H1 (cell line): ENCODE data around the gene DDX42. TPM values are rescaled to one million over a fixed set of nuclear protein-coding genes. Genes with fewer than 3 reads are reported as not detected.

Source experiments
- CTCF ChIA-PET: fragments of 300-600 bp; sonication (Branson Sonifier 250); formaldehyde crosslinking; loops from one replicate; lab custom pipeline; 2021; ENCODE audit not compliant: partially characterized antibody; lab: Charles Lee
- POLR2A ChIA-PET: fragments of 300-600 bp; sonication (Branson Sonifier 250); formaldehyde crosslinking; loops from one replicate; lab custom pipeline; 2021; ENCODE audit warnings: inconsistent platforms; ENCODE audit not compliant: partially characterized antibody; lab: Charles Lee
- DNase-seq, 2 experiments: peaks; one replicate each; pipeline versions ENCODE4 v3.0.0 to v3.0.0-alpha.2; 2010 to 2022; ENCODE audit warnings: low spot score in 2 of 2, low read depth in 1 of 2, mixed read lengths in 1 of 2
- FAIRE-seq: peaks from 2 replicates; lab custom pipeline; 2011; peaks lifted over from hg19 to GRCh38; lab: Jason Lieb, UNC
- H2AFZ ChIP-seq: 2 replicates; pipeline ENCODE4 v1.8.1; 2012; ENCODE audit warnings: low read length, inconsistent platforms
- H2AK5ac ChIP-seq: 2 replicates; pipeline ENCODE4 v1.6.1; 2013; ENCODE audit warnings: low read depth, low read length
- H2BK120ac ChIP-seq: replicated peaks from 2 replicates; pipeline ENCODE3; 2013; ENCODE audit warnings: low read depth, low read length, inconsistent platforms
- H2BK12ac ChIP-seq: 2 replicates; pipeline ENCODE4 v1.6.1; 2013; ENCODE audit warnings: low read depth, low read length
- H2BK15ac ChIP-seq: 2 replicates; pipeline ENCODE4 v1.6.1; 2013; ENCODE audit warnings: low read length
- H2BK20ac ChIP-seq: 2 replicates; pipeline ENCODE4 v1.6.1; 2013; ENCODE audit warnings: low read length
- H2BK5ac ChIP-seq: 2 replicates; pipeline ENCODE4 v1.6.1; 2013; ENCODE audit warnings: low read depth, low read length
- H3K14ac ChIP-seq: 2 replicates; pipeline ENCODE4 v1.6.1; 2013; ENCODE audit warnings: inconsistent platforms; ENCODE audit not compliant: insufficient read length
- H3K18ac ChIP-seq: 2 replicates; pipeline ENCODE4 v1.6.1; 2013; ENCODE audit warnings: low read length; ENCODE audit errors: extremely low read depth
- H3K23ac ChIP-seq: 2 replicates; pipeline ENCODE4 v1.6.1; 2013; ENCODE audit warnings: inconsistent platforms; ENCODE audit not compliant: insufficient read length
- H3K23me2 ChIP-seq: 2 replicates; pipeline ENCODE4 v1.6.1; 2013; ENCODE audit warnings: low read depth, low read length
- H3K27ac ChIP-seq: 2 replicates; pipeline ENCODE4 v1.6.1; 2011; ENCODE audit warnings: low read depth, low read length, inconsistent platforms
- H3K27me3 ChIP-seq, 4 experiments: replicated peaks in 1 of 4; 1 replicate in 1 of 4; 2 replicates in 3 of 4; pipeline versions ENCODE4 v1.6.1 to v1.8.1; 2011 to 2013; ENCODE audit warnings: low read length in 3 of 4, mild to moderate bottlenecking in 3 of 4, inconsistent platforms in 2 of 4, mixed read lengths in 2 of 4, moderate library complexity in 1 of 4; ENCODE audit not compliant: control insufficient read depth in 3 of 4, insufficient read depth in 3 of 4; ENCODE audit errors: extremely low read depth in 1 of 4
- H3K36me3 ChIP-seq, 4 experiments: 2 replicates each; pipeline versions ENCODE4 v1.6.1 to v1.8.1; 2011 to 2013; ENCODE audit warnings: mild to moderate bottlenecking in 4 of 4, low read length in 3 of 4, moderate library complexity in 2 of 4, control low read depth in 1 of 4, inconsistent platforms in 1 of 4; ENCODE audit not compliant: insufficient read depth in 4 of 4, control insufficient read depth in 2 of 4
- H3K4ac ChIP-seq: replicated peaks from 2 replicates; pipeline ENCODE3; 2013; ENCODE audit warnings: low read length, low read depth, mixed read lengths, inconsistent platforms; ENCODE audit not compliant: insufficient read length
- H3K4me1 ChIP-seq, 4 experiments: replicated peaks in 1 of 4; 1 replicate in 1 of 4; 2 replicates in 3 of 4; pipeline versions ENCODE4 v1.6.1 to v1.8.1; 2011 to 2013; ENCODE audit warnings: low read length in 3 of 4, inconsistent platforms in 2 of 4, mixed read lengths in 1 of 4; ENCODE audit not compliant: insufficient read depth in 4 of 4, control insufficient read depth in 3 of 4
- H3K4me2 ChIP-seq, 2 experiments: 2 replicates each; pipeline versions ENCODE4 v1.6.1 to v1.8.1; 2011 to 2013; ENCODE audit warnings: low read depth in 2 of 2, low read length in 2 of 2, control low read depth in 1 of 2, inconsistent platforms in 1 of 2, mild to moderate bottlenecking in 1 of 2; ENCODE audit not compliant: insufficient read depth in 1 of 2
- H3K4me3 ChIP-seq, 4 experiments: fragments of 200-600, 300-600 bp in 1 of 4; sonication (generic), shearing (Covaris generic), sonication (Bioruptor Twin) in 1 of 4; 2 replicates each; pipeline versions ENCODE4 v1.5.1 to v1.8.1; 2011 to 2016; ENCODE audit warnings: low read length in 4 of 4, low read depth in 3 of 4, control low read depth in 2 of 4, inconsistent platforms in 2 of 4, mild to moderate bottlenecking in 2 of 4, mixed read lengths in 1 of 4, moderate library complexity in 1 of 4; ENCODE audit not compliant: insufficient read depth in 2 of 4; ENCODE audit errors: extremely low read depth in 1 of 4
- H3K56ac ChIP-seq: replicated peaks from 2 replicates; pipeline ENCODE3; 2013; ENCODE audit warnings: low read depth, mild to moderate bottlenecking, mixed read lengths, low read length, inconsistent platforms; ENCODE audit not compliant: insufficient read length
- H3K79me1 ChIP-seq: 2 replicates; pipeline ENCODE4 v1.6.1; 2013; ENCODE audit warnings: low read depth, low read length, control low read depth
- H3K79me2 ChIP-seq, 2 experiments: 2 replicates each; pipeline versions ENCODE4 v1.6.1 to v1.8.1; 2012 to 2013; ENCODE audit warnings: low read length in 2 of 2, mild to moderate bottlenecking in 2 of 2, inconsistent platforms in 1 of 2; ENCODE audit not compliant: insufficient read depth in 2 of 2, control insufficient read depth in 1 of 2
- H3K9ac ChIP-seq, 4 experiments: replicated peaks in 1 of 4; 1 replicate in 1 of 4; 2 replicates in 3 of 4; pipeline versions ENCODE4 v1.6.1 to v1.8.1; 2011 to 2013; ENCODE audit warnings: low read depth in 3 of 4, low read length in 3 of 4, control low read depth in 2 of 4, mild to moderate bottlenecking in 2 of 4, moderate library complexity in 2 of 4, inconsistent platforms in 1 of 4; ENCODE audit errors: extremely low read depth in 1 of 4
- H3K9me3 ChIP-seq, 2 experiments: 2 replicates each; pipeline versions ENCODE4 v1.6.1 to v1.8.1; 2012 to 2013; ENCODE audit warnings: mild to moderate bottlenecking in 2 of 2, moderate library complexity in 2 of 2, control low read depth in 1 of 2, inconsistent platforms in 1 of 2, low read depth in 1 of 2, low read length in 1 of 2, mixed read lengths in 1 of 2; ENCODE audit not compliant: insufficient read depth in 2 of 2
- H4K20me1 ChIP-seq, 2 experiments: replicated peaks in 1 of 2; 2 replicates each; pipeline versions ENCODE3 to v1.8.1; 2011 to 2013; ENCODE audit warnings: inconsistent platforms in 2 of 2, low read length in 2 of 2, mild to moderate bottlenecking in 1 of 2; ENCODE audit not compliant: insufficient read depth in 2 of 2, control insufficient read depth in 1 of 2
- H4K5ac ChIP-seq: 2 replicates; pipeline ENCODE4 v1.6.1; 2013; ENCODE audit warnings: low read length, low read depth, mixed read lengths, inconsistent platforms; ENCODE audit not compliant: insufficient read length
- H4K8ac ChIP-seq: 2 replicates; pipeline ENCODE4 v1.8.0; 2013; ENCODE audit warnings: mild to moderate bottlenecking, moderate library complexity, low read length, inconsistent platforms; ENCODE audit not compliant: insufficient read depth; ENCODE audit errors: extremely low read depth
- H4K91ac ChIP-seq: replicated peaks from 2 replicates; pipeline ENCODE3; 2013; ENCODE audit warnings: low read length, mixed read lengths, inconsistent platforms; ENCODE audit not compliant: insufficient read length
- CREB1 ChIP-seq: IDR thresholded peaks from 2 replicates; pipeline ENCODE4 v1.6.1; 2012; ENCODE audit warnings: inconsistent platforms
- FOSL1 ChIP-seq: IDR thresholded peaks from 2 replicates; pipeline ENCODE4 v1.6.1; 2011; ENCODE audit warnings: mild to moderate bottlenecking, low read depth, low read length, moderate library complexity; ENCODE audit not compliant: insufficient read depth
- JUND ChIP-seq: IDR thresholded peaks from 2 replicates; pipeline ENCODE4 v1.6.1; 2011; ENCODE audit warnings: mild to moderate bottlenecking, improper control_type of control experiment, low read length
- NRF1 ChIP-seq: IDR thresholded peaks from 2 replicates; pipeline ENCODE4 v1.6.1; 2011; ENCODE audit warnings: mild to moderate bottlenecking, low read depth, low read length, improper control_type of control experiment
- POLR2A ChIP-seq, 2 experiments: IDR thresholded peaks; 1 replicate in 1 of 2; 2 replicates in 1 of 2; pipeline ENCODE4 v1.6.1; 2011; ENCODE audit warnings: low read depth in 2 of 2, low read length in 2 of 2, mild to moderate bottlenecking in 2 of 2; ENCODE audit errors: control extremely low read depth in 1 of 2
- RXRA ChIP-seq: IDR thresholded peaks from 2 replicates; pipeline ENCODE4 v1.6.1; 2011; ENCODE audit warnings: low read depth, mild to moderate bottlenecking, low read length, moderate library complexity; ENCODE audit not compliant: insufficient read depth
- SRF ChIP-seq: IDR thresholded peaks from 2 replicates; pipeline ENCODE4 v1.6.1; 2011; ENCODE audit warnings: mild to moderate bottlenecking, low read depth, low read length, moderate library complexity
- YY1 ChIP-seq: IDR thresholded peaks from 2 replicates; pipeline ENCODE4 v1.6.1; 2011; ENCODE audit warnings: low read depth, mild to moderate bottlenecking, low read length
- WGBS, 2 experiments: shearing (Covaris generic) in 1 of 2; methylation state at CpG; one replicate each; pipeline versions ENCODE4 v1.1.6 to v1.1.7; 2013 to 2015; ENCODE audit warnings: low lambda C conversion rate in 2 of 2, mixed read lengths in 2 of 2, inconsistent platforms in 1 of 2, low coverage in 1 of 2, missing lambda C conversion rate in 1 of 2; ENCODE audit not compliant: insufficient replicate concordance in 2 of 2, insufficient coverage in 1 of 2, insufficient read length in 1 of 2; ENCODE audit errors: extremely low coverage in 1 of 2, missing lambda C conversion rate in 1 of 2; 5-methylcytosine and 5-hydroxymethylcytosine counted together
- polyA plus RNA-seq, 7 experiments: library from polyadenylated mRNA; depleted of rRNA in 3 of 7; stranded (reverse) in 5 of 7; unstranded in 2 of 7; fragments of >200 nt in 5 of 7; fragments of 200-250 nt in 2 of 7; gene quantifications; 1 replicate in 5 of 7; 2 replicates in 1 of 7; 4 replicates in 1 of 7; pipeline versions ENCODE4 v1.2.1 to v1.2.3, GENCODE V29; 2011 to 2013; ENCODE audit warnings: missing spikeins in 2 of 7, mixed read lengths in 2 of 7
- total RNA-seq: library from RNA; stranded (reverse); fragmentation: NEBNext Ultra II Directional; extraction: Animal tissue kit (Norgen Biotek cat#: 25700); gene quantifications from 2 replicates; pipeline ENCODE4 v1.2.1, GENCODE V29; 2021
- TF ChIP-seq, protein P1 (sequence below), 3 experiments: IDR thresholded peaks; 1 replicate in 2 of 3; 2 replicates in 1 of 3; pipeline versions ENCODE4 v1.5.1 to v1.6.1; 2011; ENCODE audit warnings: low read length in 3 of 3, mild to moderate bottlenecking in 3 of 3, inconsistent platforms in 2 of 3, low read depth in 1 of 3, moderate library complexity in 1 of 3; ENCODE audit not compliant: insufficient read depth in 1 of 3; ENCODE audit errors: control extremely low read depth in 1 of 3
- TF ChIP-seq, protein P2 (sequence below): IDR thresholded peaks from 2 replicates; pipeline ENCODE4 v1.6.1; 2012; ENCODE audit warnings: inconsistent platforms
- TF ChIP-seq, protein P3 (sequence below): IDR thresholded peaks from 2 replicates; pipeline ENCODE4 v1.6.1; 2012; ENCODE audit warnings: inconsistent platforms

DDX42 gene
- total and polyA plus RNA-seq, 2 of the 8 experiments (the other 6 are each of a cell fraction or from before 2014, with no cell fraction given) = 40.6 to 114 TPM

DNA sequence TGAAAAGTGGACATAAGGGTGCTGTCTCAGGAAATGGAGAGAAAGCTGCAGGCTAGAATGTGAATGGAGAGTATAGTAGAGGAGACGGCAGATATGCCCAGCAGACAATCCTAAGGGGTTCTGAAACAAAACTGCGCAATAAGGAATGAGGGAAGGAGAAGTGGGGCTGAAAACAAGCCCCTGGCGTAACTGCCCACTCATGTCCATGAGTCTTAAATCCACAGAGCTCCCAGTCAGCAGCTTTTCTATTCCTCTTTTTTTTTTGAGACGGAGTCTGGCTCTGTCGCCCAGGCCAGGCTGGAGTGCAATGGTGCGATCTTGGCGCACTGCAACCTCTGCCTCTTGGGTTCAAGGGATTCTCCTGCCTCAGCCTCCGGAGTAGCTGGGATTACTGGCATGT is 38.3 kb upstream of the DDX42 start:
- ChIA-PET POLR2A (interaction anchor here (1.2 to 1.9 kb wide), 2 partner anchors 37 to 38 kb away, joined by 3 to 9 read pairs; partner anchors contain the start of genes CCDC47 and DDX42), CTCF (interaction anchor here (1.0 to 1.9 kb wide), 4 partner anchors 25 to 123 kb away, joined by 3 to 6 read pairs (median 3); no protein-coding TSS in a partner anchor)
- no peak overlapping the region for H2BK5ac ChIP-seq
- H3K56ac ChIP-seq = no peak overlapping the region
- H4K91ac ChIP-seq = no peak overlapping the region
- FAIRE-seq (no peak), DNase-seq (no peak)
- H2BK120ac ChIP-seq = no peak overlapping the region
- no peaks in the 10 kb centered on the region for H3K9me3 ChIP-seq
- peaks cover 0 to 9% of the 10 kb centered on the region in 2 experiments; a peak in 2 of 4 replicates for H3K79me2 ChIP-seq
- H3K23ac ChIP-seq = no peak overlapping the region
- H3K36me3 ChIP-seq = no peaks in the 10 kb centered on the region
- no peak overlapping the region for H2BK20ac ChIP-seq
- no peak overlapping the region for H2BK12ac ChIP-seq
- H3K18ac ChIP-seq = no peak overlapping the region
- no peaks in the 10 kb centered on the region for H4K20me1 ChIP-seq
- no peak overlapping the region for H2AK5ac ChIP-seq
- no peak overlapping the region for H2AFZ ChIP-seq
- no peaks in the 10 kb centered on the region for H3K79me1 ChIP-seq
- no peaks in the 10 kb centered on the region for H3K23me2 ChIP-seq
- H4K8ac ChIP-seq = no peak overlapping the region
- no peak overlapping the region for H3K9ac ChIP-seq
- no peak overlapping the region for H3K4me2 ChIP-seq
- no peak overlapping the region for H3K14ac ChIP-seq
- WGBS, 2 experiments = 91% methylated on average over 8 of the region's 8 CpGs; no CpG with 5 or more reads in 1 of the 2 experiments
- no peak overlapping the region for H3K4ac ChIP-seq
- peaks cover 0 to 3% (median 0%) of the 10 kb centered on the region in 4 experiments; a peak in 2 of 7 replicates for H3K4me1 ChIP-seq
- no peaks in the 10 kb centered on the region for H3K27me3 ChIP-seq
- no peak overlapping the region for H3K27ac ChIP-seq
- no peak overlapping the region for H4K5ac ChIP-seq
- no peak overlapping the region for H2BK15ac ChIP-seq
- H3K4me3 ChIP-seq = no peak overlapping the region
- TF ChIP-seq, protein P1, sequence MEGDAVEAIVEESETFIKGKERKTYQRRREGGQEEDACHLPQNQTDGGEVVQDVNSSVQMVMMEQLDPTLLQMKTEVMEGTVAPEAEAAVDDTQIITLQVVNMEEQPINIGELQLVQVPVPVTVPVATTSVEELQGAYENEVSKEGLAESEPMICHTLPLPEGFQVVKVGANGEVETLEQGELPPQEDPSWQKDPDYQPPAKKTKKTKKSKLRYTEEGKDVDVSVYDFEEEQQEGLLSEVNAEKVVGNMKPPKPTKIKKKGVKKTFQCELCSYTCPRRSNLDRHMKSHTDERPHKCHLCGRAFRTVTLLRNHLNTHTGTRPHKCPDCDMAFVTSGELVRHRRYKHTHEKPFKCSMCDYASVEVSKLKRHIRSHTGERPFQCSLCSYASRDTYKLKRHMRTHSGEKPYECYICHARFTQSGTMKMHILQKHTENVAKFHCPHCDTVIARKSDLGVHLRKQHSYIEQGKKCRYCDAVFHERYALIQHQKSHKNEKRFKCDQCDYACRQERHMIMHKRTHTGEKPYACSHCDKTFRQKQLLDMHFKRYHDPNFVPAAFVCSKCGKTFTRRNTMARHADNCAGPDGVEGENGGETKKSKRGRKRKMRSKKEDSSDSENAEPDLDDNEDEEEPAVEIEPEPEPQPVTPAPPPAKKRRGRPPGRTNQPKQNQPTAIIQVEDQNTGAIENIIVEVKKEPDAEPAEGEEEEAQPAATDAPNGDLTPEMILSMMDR (IDR thresholded peaks at IDR 0.05; ENCODE audit: control extremely low read depth in 1 of 3, insufficient read depth in 1 of 3, low read depth in 1 of 3, low read length in 3 of 3) = no peak
- TF ChIP-seq, protein P2, sequence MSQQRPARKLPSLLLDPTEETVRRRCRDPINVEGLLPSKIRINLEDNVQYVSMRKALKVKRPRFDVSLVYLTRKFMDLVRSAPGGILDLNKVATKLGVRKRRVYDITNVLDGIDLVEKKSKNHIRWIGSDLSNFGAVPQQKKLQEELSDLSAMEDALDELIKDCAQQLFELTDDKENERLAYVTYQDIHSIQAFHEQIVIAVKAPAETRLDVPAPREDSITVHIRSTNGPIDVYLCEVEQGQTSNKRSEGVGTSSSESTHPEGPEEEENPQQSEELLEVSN = no peak
- TF ChIP-seq RXRA (no peak), POLR2A (IDR thresholded peaks at IDR 0.05; ENCODE audit: control extremely low read depth in 1 of 2, low read depth in 2 of 2, low read length in 2 of 2) (no peak), YY1 (no peak), CREB1 (no peak), JUND (no peak), FOSL1 (no peak), NRF1 (no peak), SRF (no peak)
- TF ChIP-seq, protein P3, sequence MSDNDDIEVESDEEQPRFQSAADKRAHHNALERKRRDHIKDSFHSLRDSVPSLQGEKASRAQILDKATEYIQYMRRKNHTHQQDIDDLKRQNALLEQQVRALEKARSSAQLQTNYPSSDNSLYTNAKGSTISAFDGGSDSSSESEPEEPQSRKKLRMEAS = no peak
